HepG2 (cell line): ENCODE measurements around the gene KCNQ1OT1. TPM values are rescaled to one million over a fixed set of nuclear protein-coding genes. Genes with fewer than 3 reads are reported as not detected.

Source experiments
- ATAC-seq: fragments of 200-7000 bp; cut with Tn5 transposase; 3 replicates; pipeline ENCODE4 v1.9.1; 2020; ENCODE audit warnings: mild to moderate bottlenecking, moderate library complexity
- BruUV-seq: library from RNA; stranded (reverse); fragments of 400-500 nt; replicated peaks from 2 replicates; lab custom pipeline; 2021; lab: Mats Ljungman, UMichigan
- CTCF ChIA-PET: fragments of 300-600 bp; formaldehyde crosslinking; extraction: SDS; loops from one replicate; lab custom pipeline; 2021; ENCODE audit warnings: low total read pairs, inconsistent platforms, low intra/inter-chr PET ratio; lab: Yijun Ruan, JAX
- POLR2A ChIA-PET: fragments of 350-600 bp; sonication (Branson Sonifier 250); formaldehyde crosslinking; loops from one replicate; lab custom pipeline; 2020; ENCODE audit warnings: antibody characterized with exemption, inconsistent platforms; lab: Yijun Ruan, JAX
- DNase-seq: peaks from one replicate; pipeline ENCODE4 v3.0.0-alpha.2; 2015; ENCODE audit warnings: low spot score
- FAIRE-seq: peaks from 3 replicates; lab custom pipeline; 2011; peaks lifted over from hg19 to GRCh38; lab: Jason Lieb, UNC
- H2AFZ ChIP-seq: one replicate; pipeline ENCODE4 v1.6.1; 2011; ENCODE audit warnings: low read length, inconsistent platforms
- H3K27ac ChIP-seq: fragments of 300-600 bp; 3 replicates; pipeline ENCODE4 v1.8.0; 2011; ENCODE audit warnings: mixed run types, mild to moderate bottlenecking, mixed read lengths, low read length, inconsistent platforms; ENCODE audit not compliant: insufficient read depth; ENCODE audit errors: extremely low read length
- H3K27me3 ChIP-seq, 2 experiments: fragments of 200-600 bp in 1 of 2; 2 replicates in 1 of 2; 3 replicates in 1 of 2; pipeline versions ENCODE4 v1.6.0 to v1.8.0; 2011; ENCODE audit warnings: low read length in 2 of 2, mild to moderate bottlenecking in 2 of 2, moderate library complexity in 2 of 2, inconsistent platforms in 1 of 2; ENCODE audit not compliant: insufficient read depth in 2 of 2, control insufficient read depth in 1 of 2
- H3K36me3 ChIP-seq, 2 experiments: fragments of 200-600 bp in 1 of 2; replicated peaks in 1 of 2; 2 replicates in 1 of 2; 3 replicates in 1 of 2; pipeline versions ENCODE4 v1.5.1 to v1.8.0; 2011; ENCODE audit warnings: low read length in 2 of 2, inconsistent platforms in 1 of 2; ENCODE audit not compliant: insufficient read depth in 2 of 2, control insufficient read depth in 1 of 2
- H3K4me1 ChIP-seq: 2 replicates; pipeline ENCODE4 v1.5.1; 2012; ENCODE audit warnings: low read length, inconsistent platforms; ENCODE audit not compliant: insufficient read depth
- H3K4me2 ChIP-seq: 2 replicates; pipeline ENCODE4 v1.6.0; 2011; ENCODE audit warnings: low read depth, low read length, inconsistent platforms
- H3K4me3 ChIP-seq, 3 experiments: fragments of 200-600 bp in 1 of 3; sonication (generic), shearing (Covaris generic) in 1 of 3; replicated peaks in 1 of 3; 2 replicates each; pipeline ENCODE4 v1.5.1; 2011 to 2016; ENCODE audit warnings: low read length in 3 of 3, inconsistent platforms in 2 of 3, low read depth in 2 of 3, mild to moderate bottlenecking in 2 of 3, control low read depth in 1 of 3, mixed read lengths in 1 of 3; ENCODE audit not compliant: insufficient read depth in 1 of 3
- H3K79me2 ChIP-seq: one replicate; pipeline ENCODE4 v1.6.1; 2011; ENCODE audit warnings: low read length, inconsistent platforms; ENCODE audit not compliant: insufficient read depth
- H3K9ac ChIP-seq: 2 replicates; pipeline ENCODE4 v1.6.0; 2011; ENCODE audit warnings: mild to moderate bottlenecking, low read depth, low read length, inconsistent platforms; ENCODE audit not compliant: insufficient read depth
- H3K9me3 ChIP-seq: 2 replicates; pipeline ENCODE4 v1.5.1; 2012; ENCODE audit warnings: mild to moderate bottlenecking, low read length
- H4K20me1 ChIP-seq: 2 replicates; pipeline ENCODE4 v1.6.0; 2011; ENCODE audit warnings: inconsistent platforms, mild to moderate bottlenecking, low read length, moderate library complexity; ENCODE audit not compliant: insufficient read depth
- AGO2 ChIP-seq: fragments of 200-400 bp; formaldehyde crosslinking; optimal IDR thresholded peaks from 2 replicates; pipeline ENCODE3; 2017; ENCODE audit warnings: mild to moderate bottlenecking, low read depth, low read length, moderate library complexity
- ATF5 ChIP-seq: sonication (generic); formaldehyde crosslinking; IDR thresholded peaks from 2 replicates; pipeline ENCODE4 v1.4.0; 2020; ENCODE audit warnings: mild to moderate bottlenecking, low read depth, missing genetic modification reagents
- GPN1 ChIP-seq: sonication (generic); formaldehyde crosslinking; IDR thresholded peaks from 2 replicates; pipeline ENCODE4 v1.5.1; 2020; ENCODE audit warnings: missing genetic modification reagents, borderline replicate concordance
- HIVEP1 ChIP-seq: sonication (generic); formaldehyde crosslinking; IDR thresholded peaks from 2 replicates; pipeline ENCODE4 v1.4.0; 2020; ENCODE audit warnings: mild to moderate bottlenecking, missing genetic modification reagents
- HOXA7 ChIP-seq: sonication (generic); formaldehyde crosslinking; IDR thresholded peaks from 2 replicates; pipeline ENCODE4 v1.8.1; 2022; ENCODE audit warnings: mild to moderate bottlenecking, missing genetic modification reagents, moderate library complexity
- IRF2 ChIP-seq: IDR thresholded peaks from 2 replicates; pipeline ENCODE4 v1.6.1; 2018; ENCODE audit warnings: missing genetic modification reagents, missing compliant biosample characterization
- MXD1 ChIP-seq: sonication (generic); formaldehyde crosslinking; IDR thresholded peaks from 2 replicates; pipeline ENCODE4 v1.4.0; 2020; ENCODE audit warnings: mild to moderate bottlenecking, missing genetic modification reagents
- NFIC ChIP-seq: IDR thresholded peaks from 2 replicates; pipeline ENCODE4 v1.6.1; 2012; ENCODE audit warnings: mild to moderate bottlenecking, low read length, inconsistent platforms
- RAD51 ChIP-seq: fragments of 450-650 bp; IDR thresholded peaks from 2 replicates; pipeline ENCODE4 v1.6.1; 2016; ENCODE audit warnings: borderline replicate concordance
- REL ChIP-seq: sonication (generic); formaldehyde crosslinking; conservative IDR thresholded peaks from 2 replicates; pipeline ENCODE4 v1.8.0; 2022; ENCODE audit warnings: mild to moderate bottlenecking, missing genetic modification reagents, moderate library complexity
- SIN3B ChIP-seq: fragments of 150-350 bp; IDR thresholded peaks from 2 replicates; pipeline ENCODE4 v1.6.1; 2014; ENCODE audit warnings: low read length
- SRSF4 ChIP-seq: fragments of 200-400 bp; formaldehyde crosslinking; IDR thresholded peaks from one replicate; pipeline ENCODE4 v1.6.1; 2018; ENCODE audit warnings: mild to moderate bottlenecking, low read depth, low read length, moderate library complexity; ENCODE audit not compliant: poor library complexity, severe bottlenecking
- TCF7 ChIP-seq: sonication (generic); IDR thresholded peaks from 2 replicates; pipeline ENCODE4 v1.6.1; 2016; ENCODE audit warnings: antibody characterized with exemption, low read depth
- TRAFD1 ChIP-seq: sonication (generic); formaldehyde crosslinking; IDR thresholded peaks from 2 replicates; pipeline ENCODE4 v1.5.1; 2020; ENCODE audit warnings: missing genetic modification reagents, mild to moderate bottlenecking, borderline replicate concordance
- ZMAT5 ChIP-seq: sonication (generic); formaldehyde crosslinking; IDR thresholded peaks from 2 replicates; pipeline ENCODE4 v1.5.0; 2020; ENCODE audit warnings: mild to moderate bottlenecking, low read depth, missing genetic modification reagents, borderline replicate concordance
- ZMYM4 ChIP-seq: sonication (generic); formaldehyde crosslinking; IDR thresholded peaks from 2 replicates; pipeline ENCODE4 v1.8.1; 2023; ENCODE audit warnings: mild to moderate bottlenecking, missing genetic modification reagents
- ZNF143 ChIP-seq: sonication (generic); formaldehyde crosslinking; IDR thresholded peaks from 2 replicates; pipeline ENCODE4 v1.4.0; 2020; ENCODE audit warnings: missing genetic modification reagents
- ZNF431 ChIP-seq: sonication (generic); formaldehyde crosslinking; IDR thresholded peaks from 2 replicates; pipeline ENCODE4 v1.9.0; 2022; ENCODE audit warnings: missing genetic modification reagents, low read depth, mild to moderate bottlenecking, borderline replicate concordance
- ZNF550 ChIP-seq: sonication (generic); formaldehyde crosslinking; IDR thresholded peaks from 2 replicates; pipeline ENCODE4 v1.4.0; 2020; ENCODE audit warnings: mild to moderate bottlenecking, missing genetic modification reagents, borderline replicate concordance
- ZNF605 ChIP-seq: sonication (generic); formaldehyde crosslinking; IDR thresholded peaks from 2 replicates; pipeline ENCODE4 v1.8.0; 2022; ENCODE audit warnings: mild to moderate bottlenecking, missing genetic modification reagents
- ZNF770 ChIP-seq: sonication (generic); formaldehyde crosslinking; IDR thresholded peaks from 2 replicates; pipeline ENCODE4 v1.5.0; 2020; ENCODE audit warnings: mild to moderate bottlenecking, missing genetic modification reagents
- WGBS: methylation state at CpG from one replicate; pipeline ENCODE4 v1.1.6; 2017; ENCODE audit warnings: low lambda C conversion rate; 5-methylcytosine and 5-hydroxymethylcytosine counted together
- in situ Hi-C: cut with HindIII; loops from 2 replicates; pipeline ENCODE4 v1.10.0; 2017; ENCODE audit warnings: low pct_unique_long_range_greater_than_20kb; ENCODE audit not compliant: extremely low pct_ligation_motif_present
- intact Hi-C: fragments of 100-400 bp; cut with micrococcal nuclease; formaldehyde crosslinking; loops from one replicate; pipeline ENCODE4 v1.10.0; 2022; ENCODE audit not compliant: unreplicated experiment
- polyA plus RNA-seq, 8 experiments: library from polyadenylated mRNA; depleted of rRNA in 3 of 8; stranded (reverse) in 7 of 8; unstranded in 1 of 8; fragments of >200 nt; fragmentation: Illumina TruSeq in 4 of 8; extraction: Trizol in 4 of 8; gene quantifications; 2 replicates each; pipeline versions ENCODE4 v1.2.1 to v1.2.3, GENCODE V29; 2011 to 2016; ENCODE audit warnings: low read depth in 4 of 8, missing spikeins in 1 of 8, mixed read lengths in 1 of 8; ENCODE audit not compliant: insufficient read depth in 1 of 8
- total RNA-seq, 5 experiments: library from RNA; depleted of rRNA; stranded (reverse); fragments of >200 nt; fragmentation: Illumina TruSeq; extraction: Trizol; gene quantifications; 2 replicates each; pipeline ENCODE4 v1.2.3, GENCODE V29; 2016; ENCODE audit warnings: low read depth in 1 of 5

KCNQ1OT1 gene
- total and polyA plus RNA-seq, 2 of the 13 experiments (the other 11 are each of a cell fraction or from before 2014, with no cell fraction given), result 1.3 to 18.9 TPM

GRCh38 chr11:2653198-2653551 lies 46.6 kb downstream of the KCNQ1OT1 start:
- no peak overlapping the region for H3K27ac ChIP-seq
- intact Hi-C loops (loop anchor here (5.0 kb wide), 1 partner anchor 121 kb away; no protein-coding TSS in a partner anchor), in situ Hi-C loops (no loop called here)
- peaks cover 67% of the 10 kb centered on the region for H3K9me3 ChIP-seq
- H3K36me3 ChIP-seq, result 0 out of 5 replicates have a peak, but pooled peaks cover 1 to 4% of the 10 kb centered on the region in 2 experiments
- H3K27me3 ChIP-seq, result no peaks in the 10 kb centered on the region
- no peak overlapping the region for H2AFZ ChIP-seq
- ChIA-PET CTCF (interaction anchor here (1.1 kb wide), 1 partner anchor 238 kb away, joined by 3 read pairs; no protein-coding TSS in a partner anchor), POLR2A (interaction anchor here (1.0 kb wide), 1 partner anchor 89 kb away, joined by 3 read pairs; no protein-coding TSS in a partner anchor)
- no peak overlapping the region for H3K4me2 ChIP-seq
- ATAC-seq (no peak), FAIRE-seq (no peak), DNase-seq (no peak)
- no peak overlapping the region for H3K9ac ChIP-seq
- BruUV-seq, result no TSS peak
- H4K20me1 ChIP-seq, result peaks cover 21% of the 10 kb centered on the region
- no peak overlapping the region for H3K4me3 ChIP-seq
- no peaks in the 10 kb centered on the region for H3K4me1 ChIP-seq
- 83% methylated on average over 1 of the region's 1 CpG for WGBS
- no peaks in the 10 kb centered on the region for H3K79me2 ChIP-seq
- TF ChIP-seq ZNF770 (CRISPR knock-in tag) (no peak), ZNF143 (CRISPR knock-in tag) (0 out of 2 replicates have a peak, but pooled peaks have one; percentile 37), REL (CRISPR knock-in tag) (no peak), SIN3B (no peak), ZMYM4 (no peak), TCF7 (no peak), TRAFD1 (CRISPR knock-in tag) (no peak), ZNF605 (CRISPR knock-in tag) (no peak), IRF2 (CRISPR knock-in tag) (no peak), ZNF431 (CRISPR knock-in tag) (no peak), SRSF4 (no peak), ZNF550 (CRISPR knock-in tag) (no peak), NFIC (0 out of 2 replicates have a peak, but pooled peaks have one; percentile 40), MXD1 (CRISPR knock-in tag) (no peak), HIVEP1 (CRISPR knock-in tag) (no peak), ATF5 (CRISPR knock-in tag) (no peak), GPN1 (CRISPR knock-in tag) (no peak), AGO2 (peak; percentile 47), ZMAT5 (CRISPR knock-in tag) (no peak), HOXA7 (CRISPR knock-in tag) (no peak), RAD51 (no peak)
